Measurements from ENCODE around the gene PWP2.

DNA sequence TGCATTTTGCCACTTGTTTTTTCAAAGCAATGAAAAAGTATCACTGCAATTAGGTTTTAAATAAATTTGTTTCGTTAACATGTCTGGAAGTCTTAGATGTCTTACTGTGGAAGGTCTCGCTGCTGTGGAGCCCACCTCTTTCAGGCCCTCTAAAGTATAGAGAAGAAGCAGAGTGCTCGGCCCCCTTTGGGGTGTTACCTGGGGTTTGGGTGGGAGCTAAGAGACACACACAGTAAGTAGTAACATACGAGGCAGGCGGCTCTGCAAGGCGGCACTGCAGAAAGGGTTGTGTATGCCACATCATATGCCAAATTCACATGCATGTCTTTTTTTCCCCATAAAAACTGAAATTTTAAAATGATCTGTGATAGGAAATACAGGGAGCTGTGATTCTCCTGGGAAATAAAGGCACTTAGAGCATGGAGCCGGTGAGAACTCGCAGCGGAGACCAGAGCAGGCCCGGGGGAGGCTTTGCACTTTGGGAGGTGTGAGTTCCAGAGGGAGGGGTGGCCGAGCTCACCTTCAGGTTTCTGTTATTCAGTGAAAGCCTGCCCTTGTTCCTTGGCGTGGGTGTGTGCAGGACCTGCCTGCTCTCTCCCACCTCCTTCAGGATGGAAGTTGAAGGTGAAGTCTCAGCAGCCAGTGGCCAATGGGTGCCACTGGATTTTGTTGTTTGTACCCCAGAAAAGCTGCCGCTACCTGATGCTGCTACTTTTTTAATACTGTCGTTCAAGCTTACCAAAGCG is 35.7 kb upstream of the PWP2 start:
- TF ChIP-seq, protein P1, sequence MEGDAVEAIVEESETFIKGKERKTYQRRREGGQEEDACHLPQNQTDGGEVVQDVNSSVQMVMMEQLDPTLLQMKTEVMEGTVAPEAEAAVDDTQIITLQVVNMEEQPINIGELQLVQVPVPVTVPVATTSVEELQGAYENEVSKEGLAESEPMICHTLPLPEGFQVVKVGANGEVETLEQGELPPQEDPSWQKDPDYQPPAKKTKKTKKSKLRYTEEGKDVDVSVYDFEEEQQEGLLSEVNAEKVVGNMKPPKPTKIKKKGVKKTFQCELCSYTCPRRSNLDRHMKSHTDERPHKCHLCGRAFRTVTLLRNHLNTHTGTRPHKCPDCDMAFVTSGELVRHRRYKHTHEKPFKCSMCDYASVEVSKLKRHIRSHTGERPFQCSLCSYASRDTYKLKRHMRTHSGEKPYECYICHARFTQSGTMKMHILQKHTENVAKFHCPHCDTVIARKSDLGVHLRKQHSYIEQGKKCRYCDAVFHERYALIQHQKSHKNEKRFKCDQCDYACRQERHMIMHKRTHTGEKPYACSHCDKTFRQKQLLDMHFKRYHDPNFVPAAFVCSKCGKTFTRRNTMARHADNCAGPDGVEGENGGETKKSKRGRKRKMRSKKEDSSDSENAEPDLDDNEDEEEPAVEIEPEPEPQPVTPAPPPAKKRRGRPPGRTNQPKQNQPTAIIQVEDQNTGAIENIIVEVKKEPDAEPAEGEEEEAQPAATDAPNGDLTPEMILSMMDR (IDR thresholded peaks at IDR 0.05), result no peak
- TF ChIP-seq POLR2AphosphoS5 (IDR thresholded peaks at IDR 0.05), result no peak
- no peak for TF ChIP-seq POLR2A (IDR thresholded peaks at IDR 0.05)
